ENCODE data around the gene CCDC92B. TPM values are rescaled to one million over a fixed set of nuclear protein-coding genes. Genes with fewer than 3 reads are reported as not detected.

Gene CCDC92B
- total RNA-seq, 1 donor from 2014 or later: 0.17 TPM

DNA sequence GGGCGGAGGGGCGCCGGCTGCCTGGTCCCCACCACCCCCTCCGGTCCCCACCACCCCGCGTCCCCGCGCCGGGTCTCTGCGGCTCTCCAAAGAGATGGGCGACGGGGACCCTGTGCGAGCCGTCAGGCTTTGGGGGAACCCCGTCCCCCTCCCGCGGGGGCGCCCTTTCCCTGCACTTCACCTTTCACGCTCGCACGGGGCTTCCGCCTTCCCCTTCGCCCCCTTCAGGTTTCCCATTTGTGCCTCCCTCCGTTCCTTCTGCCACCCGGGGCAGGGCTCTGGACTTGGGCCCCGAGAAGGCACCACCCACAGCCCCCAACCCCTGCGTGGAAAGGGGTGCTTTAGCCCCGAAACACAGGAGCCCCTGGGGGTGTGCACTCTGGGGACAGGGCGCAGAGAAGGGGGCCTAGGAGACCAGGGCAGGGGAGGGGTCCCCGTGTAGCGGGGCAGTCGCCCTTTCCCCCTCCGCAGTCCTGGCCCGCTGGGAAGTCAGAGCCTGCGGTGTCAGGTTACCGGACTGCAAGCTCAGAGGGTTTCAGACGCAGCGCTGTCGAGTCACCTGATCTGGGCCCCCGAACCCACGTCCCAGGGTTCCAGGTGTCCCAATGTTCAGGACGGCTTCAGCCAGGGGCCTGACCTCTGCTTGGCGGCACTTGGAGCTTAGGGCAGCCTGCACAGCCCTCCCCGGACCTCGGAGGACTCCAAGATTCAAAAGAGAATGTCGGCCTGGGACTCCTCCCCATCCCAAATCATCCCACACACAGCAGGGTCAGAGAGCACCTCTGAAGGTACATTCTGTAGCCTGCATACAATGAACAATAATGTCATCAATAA, 6.7 kb upstream of the CCDC92B start:
- H3K27ac Mint-ChIP-seq: no peak overlapping the region

DNA sequence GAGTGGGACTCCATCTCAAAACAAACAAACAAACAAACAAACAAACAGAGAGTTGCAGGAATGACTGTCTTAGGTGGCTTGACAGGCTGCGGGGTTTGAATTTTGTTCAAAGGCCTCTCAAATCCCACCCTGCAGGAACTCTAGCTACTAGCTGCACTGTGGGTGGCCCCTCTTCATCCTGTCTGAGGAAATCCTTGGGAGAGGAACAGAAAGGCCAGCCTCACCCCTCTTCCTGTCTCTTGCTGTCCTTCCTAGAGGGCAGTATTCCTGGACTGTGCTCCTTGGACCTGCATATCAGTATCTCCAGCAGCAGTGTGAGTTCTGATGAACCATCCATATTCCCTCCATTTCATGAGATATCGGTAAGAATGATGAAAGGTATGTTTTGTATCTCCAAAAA, 2.0 kb upstream of the CCDC92B start:
- H3K4me3 ChIP-seq: no peak overlapping the region
- H3K79me2 ChIP-seq (ENCODE audit: low read depth): no peaks in the 10 kb centered on the region
- Mint-ChIP-seq H3K27ac (no peak overlapping the region), H3K36me3 (no peaks in the 10 kb centered on the region), H3K4me3 (no peak overlapping the region), H3K4me1 (peaks cover 3% of the 10 kb centered on the region), H3K27me3 (ENCODE audit: insufficient read depth, low read depth) (peaks cover 54% of the 10 kb centered on the region), H3K9me3 (no peaks in the 10 kb centered on the region)
- H3K9me3 ChIP-seq (ENCODE audit: low read depth): no peaks in the 10 kb centered on the region
- H3K27me3 ChIP-seq: peaks cover 85% of the 10 kb centered on the region
- no peaks in the 10 kb centered on the region for H3K4me1 ChIP-seq
- no peak overlapping the region for H2AFZ ChIP-seq (replicated peaks)
- H3K27ac ChIP-seq: no peak overlapping the region
- DNase-seq (ENCODE audit: low spot score): peak; percentile 50
- H3K36me3 ChIP-seq: no peaks in the 10 kb centered on the region
- H4K20me1 ChIP-seq (ENCODE audit: low read depth): peaks cover 32% of the 10 kb centered on the region
- H3K4me2 ChIP-seq: no peak overlapping the region
- TF ChIP-seq EZH2phosphoT487 (IDR thresholded peaks at IDR 0.05) (no peak), EZH2 (IDR thresholded peaks at IDR 0.05) (no peak)
- TF ChIP-seq, protein P1, sequence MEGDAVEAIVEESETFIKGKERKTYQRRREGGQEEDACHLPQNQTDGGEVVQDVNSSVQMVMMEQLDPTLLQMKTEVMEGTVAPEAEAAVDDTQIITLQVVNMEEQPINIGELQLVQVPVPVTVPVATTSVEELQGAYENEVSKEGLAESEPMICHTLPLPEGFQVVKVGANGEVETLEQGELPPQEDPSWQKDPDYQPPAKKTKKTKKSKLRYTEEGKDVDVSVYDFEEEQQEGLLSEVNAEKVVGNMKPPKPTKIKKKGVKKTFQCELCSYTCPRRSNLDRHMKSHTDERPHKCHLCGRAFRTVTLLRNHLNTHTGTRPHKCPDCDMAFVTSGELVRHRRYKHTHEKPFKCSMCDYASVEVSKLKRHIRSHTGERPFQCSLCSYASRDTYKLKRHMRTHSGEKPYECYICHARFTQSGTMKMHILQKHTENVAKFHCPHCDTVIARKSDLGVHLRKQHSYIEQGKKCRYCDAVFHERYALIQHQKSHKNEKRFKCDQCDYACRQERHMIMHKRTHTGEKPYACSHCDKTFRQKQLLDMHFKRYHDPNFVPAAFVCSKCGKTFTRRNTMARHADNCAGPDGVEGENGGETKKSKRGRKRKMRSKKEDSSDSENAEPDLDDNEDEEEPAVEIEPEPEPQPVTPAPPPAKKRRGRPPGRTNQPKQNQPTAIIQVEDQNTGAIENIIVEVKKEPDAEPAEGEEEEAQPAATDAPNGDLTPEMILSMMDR (IDR thresholded peaks at IDR 0.05): peak; percentile 15
- no peak overlapping the region for H3K9ac ChIP-seq
- peaks cover 29% of the 10 kb centered on the region for H3F3A ChIP-seq (ENCODE audit: low read depth)

More for the DNA sequence above, 6.7 kb upstream of the CCDC92B start:
- Histone ChIP-seq H2AFZ (replicated peaks) (peak overlapping the region; percentile 85), H3K9ac (no peak overlapping the region), H3K79me2 (ENCODE audit: low read depth) (no peaks in the 10 kb centered on the region), H3F3A (ENCODE audit: low read depth) (peaks cover 20% of the 10 kb centered on the region), H3K27me3 (peaks cover 64% of the 10 kb centered on the region), H3K36me3 (no peaks in the 10 kb centered on the region), H3K27ac (no peak overlapping the region), H3K4me1 (no peaks in the 10 kb centered on the region), H3K4me3 (peak overlapping the region; percentile 61), H3K4me2 (peak overlapping the region; percentile 93), H3K9me3 (ENCODE audit: low read depth) (no peaks in the 10 kb centered on the region), H4K20me1 (ENCODE audit: low read depth) (peaks cover 13% of the 10 kb centered on the region)
- Mint-ChIP-seq H3K36me3 (no peaks in the 10 kb centered on the region), H3K27me3 (ENCODE audit: insufficient read depth, low read depth) (peaks cover 49% of the 10 kb centered on the region), H3K4me3 (peak overlapping the region; percentile 75), H3K4me1 (peaks cover 4% of the 10 kb centered on the region), H3K9me3 (peaks cover 2% of the 10 kb centered on the region)
- peak; percentile 86 for DNase-seq (ENCODE audit: low spot score)
- TF ChIP-seq, protein P1 (IDR thresholded peaks at IDR 0.05): peak; percentile 8
- no peak for TF ChIP-seq EZH2 (IDR thresholded peaks at IDR 0.05)

DNA sequence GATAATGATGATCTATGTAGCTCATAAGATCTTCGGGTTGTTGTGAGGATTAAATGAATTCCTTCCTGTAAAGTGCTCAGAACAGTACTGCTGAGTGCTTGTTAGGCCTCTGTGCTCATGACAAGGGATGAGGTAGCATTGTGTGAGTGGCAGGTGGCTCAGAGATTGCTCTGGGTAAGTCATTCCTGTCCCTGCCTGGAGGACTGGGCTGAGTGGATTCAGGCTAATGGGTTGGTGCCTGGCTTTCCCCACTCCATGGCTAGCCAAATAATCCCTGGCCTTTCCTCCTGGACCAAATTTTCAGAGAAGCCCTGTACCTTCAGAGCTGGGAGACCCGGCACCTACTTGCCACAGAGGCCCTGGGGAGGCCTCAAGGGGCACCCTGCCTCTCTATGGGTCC, 1.3 kb upstream of the CCDC92B start:
- Histone ChIP-seq H3F3A (ENCODE audit: low read depth) (peaks cover 24% of the 10 kb centered on the region), H3K9ac (no peak overlapping the region), H3K9me3 (ENCODE audit: low read depth) (no peaks in the 10 kb centered on the region), H3K79me2 (ENCODE audit: low read depth) (no peaks in the 10 kb centered on the region), H3K27ac (no peak overlapping the region), H2AFZ (replicated peaks) (no peak overlapping the region), H3K4me1 (no peaks in the 10 kb centered on the region), H3K27me3 (peaks cover 77% of the 10 kb centered on the region), H3K36me3 (no peaks in the 10 kb centered on the region), H4K20me1 (ENCODE audit: low read depth) (peaks cover 32% of the 10 kb centered on the region), H3K4me3 (no peak overlapping the region), H3K4me2 (no peak overlapping the region)
- Mint-ChIP-seq H3K36me3 (no peaks in the 10 kb centered on the region), H3K27me3 (ENCODE audit: insufficient read depth, low read depth) (peaks cover 55% of the 10 kb centered on the region), H3K4me1 (no peaks in the 10 kb centered on the region), H3K9me3 (no peaks in the 10 kb centered on the region), H3K4me3 (no peak overlapping the region), H3K27ac (no peak overlapping the region)
- TF ChIP-seq, protein P1 (IDR thresholded peaks at IDR 0.05): no peak
- TF ChIP-seq EZH2phosphoT487 (IDR thresholded peaks at IDR 0.05) (no peak), EZH2 (IDR thresholded peaks at IDR 0.05) (no peak)
- no peak for DNase-seq (ENCODE audit: low spot score)

All from neural progenitor cell (in vitro differentiated cells).